ENCODE measurements around the gene GOLGA5. TPM values are rescaled to one million over a fixed set of nuclear protein-coding genes. Genes with fewer than 3 reads are reported as not detected.

Gene GOLGA5
- total RNA-seq, 3 donors from 2014 or later: 41.4 to 52.1 (median 49.8) TPM

DNA sequence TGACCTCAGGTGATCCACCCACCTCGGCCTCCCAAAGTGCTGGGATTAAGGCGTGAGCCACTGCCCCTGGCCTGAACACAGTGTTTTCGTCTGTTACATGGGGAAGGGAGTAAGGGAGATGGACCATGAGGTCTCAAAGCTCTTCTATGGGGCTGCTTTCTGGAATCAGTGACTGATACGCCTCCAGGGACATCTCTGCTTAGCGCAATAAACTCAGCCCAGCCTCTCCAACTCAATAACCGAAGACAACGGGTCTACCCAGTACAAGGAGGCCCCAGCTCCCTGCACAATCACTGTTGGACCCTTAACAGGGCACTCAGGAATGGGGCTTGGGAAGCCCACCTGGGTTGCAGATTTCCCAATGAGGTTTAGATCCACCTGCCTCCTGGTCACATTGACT is 86.2 kb downstream of the GOLGA5 start:
- DNase-seq (ENCODE audit: low spot score in 2 of 2): no peak

GRCh38 chr14:92880851-92881250 is 86.7 kb downstream of the GOLGA5 start:
- peaks cover 0 to 8% of the 10 kb centered on the region in 2 donors for H3K27me3 ChIP-seq
- peak in 2 of 3 donors; percentile 18 to 20 for TF ChIP-seq CTCF (IDR thresholded peaks at IDR 0.05)
- TF ChIP-seq POLR2A (IDR thresholded peaks at IDR 0.05): no peak
- H3K4me3 ChIP-seq: no peak overlapping the region
- intact Hi-C loops (cut with DNase I; ENCODE audit: low total_unique reads): no loop called here
- no peak overlapping the region for H3K27ac ChIP-seq
- H3K9me3 ChIP-seq: no peaks in the 10 kb centered on the region
- no peak for DNase-seq (ENCODE audit: low spot score in 2 of 2)
- no peaks in the 10 kb centered on the region for H3K4me1 ChIP-seq
- H3K36me3 ChIP-seq: no peaks in the 10 kb centered on the region

More for the DNA sequence above, 86.2 kb downstream of the GOLGA5 start:
- intact Hi-C loops (cut with DNase I; ENCODE audit: low total_unique reads): no loop called here
- H3K9me3 ChIP-seq: no peaks in the 10 kb centered on the region
- TF ChIP-seq POLR2A (IDR thresholded peaks at IDR 0.05): no peak
- TF ChIP-seq CTCF (IDR thresholded peaks at IDR 0.05): no peak
- no peak for TF ChIP-seq POLR2AphosphoS5 (IDR thresholded peaks at IDR 0.05)
- H3K27me3 ChIP-seq: peaks cover 0 to 8% of the 10 kb centered on the region in 2 donors
- no peak overlapping the region for H3K27ac ChIP-seq
- no peaks in the 10 kb centered on the region for H3K36me3 ChIP-seq
- H3K4me1 ChIP-seq: no peaks in the 10 kb centered on the region
- no peak overlapping the region for H3K4me3 ChIP-seq

- no peak for DNase-seq (ENCODE audit: low spot score in 2 of 2)
- Histone ChIP-seq H3K4me1 (no peaks in the 10 kb centered on the region), H3K4me3 (no peak overlapping the region), H3K27ac (no peak overlapping the region), H3K9me3 (no peaks in the 10 kb centered on the region), H3K36me3 (no peaks in the 10 kb centered on the region), H3K27me3 (peaks cover 0 to 17% of the 10 kb centered on the region in 2 donors)
- TF ChIP-seq CTCF (IDR thresholded peaks at IDR 0.05): no peak
- TF ChIP-seq POLR2A (IDR thresholded peaks at IDR 0.05): no peak
- no peak for TF ChIP-seq POLR2AphosphoS5 (IDR thresholded peaks at IDR 0.05)
- intact Hi-C loops (cut with DNase I; ENCODE audit: low total_unique reads): no loop called here
These were observed 89.0 kb downstream of the GOLGA5 start for GRCh38 chr14:92883066-92883465.

DNA sequence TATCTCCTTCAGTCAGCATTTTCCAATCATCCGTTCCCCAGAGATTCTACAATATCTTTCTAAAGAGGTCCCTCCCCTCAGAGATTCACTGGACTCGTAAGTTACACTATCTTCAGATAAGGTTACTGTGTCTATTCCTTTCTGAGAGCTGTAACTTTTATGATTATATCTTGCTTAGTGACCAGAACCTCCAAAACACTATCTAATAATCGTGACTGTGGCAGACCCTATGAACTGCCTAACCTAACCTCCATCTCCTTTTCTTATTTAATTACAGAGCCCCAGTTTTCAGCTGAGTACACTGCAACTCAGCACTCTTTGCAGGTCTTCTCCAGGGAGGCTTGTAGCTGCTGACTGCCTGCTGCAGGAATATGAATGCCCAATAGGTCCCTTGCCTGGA is 90.3 kb downstream of the GOLGA5 start:
- Histone ChIP-seq H3K27ac (no peak overlapping the region), H3K4me1 (no peaks in the 10 kb centered on the region), H3K9me3 (no peaks in the 10 kb centered on the region), H3K27me3 (peaks cover 0 to 17% of the 10 kb centered on the region in 2 donors), H3K36me3 (no peaks in the 10 kb centered on the region), H3K4me3 (no peak overlapping the region)
- no peak for DNase-seq (ENCODE audit: low spot score in 2 of 2)
- intact Hi-C loops (cut with DNase I; ENCODE audit: low total_unique reads): no loop called here
- TF ChIP-seq POLR2AphosphoS5 (IDR thresholded peaks at IDR 0.05) (no peak), CTCF (IDR thresholded peaks at IDR 0.05) (no peak), POLR2A (IDR thresholded peaks at IDR 0.05) (no peak)

- Histone ChIP-seq H3K4me1 (no peaks in the 10 kb centered on the region), H3K9me3 (no peaks in the 10 kb centered on the region), H3K27me3 (peaks cover 0 to 17% of the 10 kb centered on the region in 2 donors), H3K4me3 (no peak overlapping the region), H3K27ac (no peak overlapping the region), H3K36me3 (no peaks in the 10 kb centered on the region)
- DNase-seq (ENCODE audit: low spot score in 2 of 2): no peak
- TF ChIP-seq CTCF (IDR thresholded peaks at IDR 0.05) (no peak), POLR2A (IDR thresholded peaks at IDR 0.05) (no peak), POLR2AphosphoS5 (IDR thresholded peaks at IDR 0.05) (no peak)
- intact Hi-C loops (cut with DNase I; ENCODE audit: low total_unique reads): no loop called here
These were observed 91.4 kb downstream of the GOLGA5 start for GRCh38 chr14:92885279-92886061.
